HFFc6 (cell line): Measurements from ENCODE around the gene NRGN. TPM values are rescaled to one million over a fixed set of nuclear protein-coding genes. Genes with fewer than 3 reads are reported as not detected.

Experiments used
- DNase-seq: peaks from one replicate; pipeline ENCODE4 v3.0.0-alpha.2; 2018
- H3K27ac Mint-ChIP-seq: 2 replicates; pipeline ENCODE4 v1.8.0; 2020; ENCODE audit warnings: mild to moderate bottlenecking, mixed read lengths
- H3K27me3 Mint-ChIP-seq: 2 replicates; pipeline ENCODE4 v1.8.0; 2021; ENCODE audit warnings: mild to moderate bottlenecking, moderate library complexity, mixed read lengths; ENCODE audit not compliant: insufficient read depth
- H3K36me3 Mint-ChIP-seq: 2 replicates; pipeline ENCODE4 v1.8.0; 2021; ENCODE audit warnings: low read depth, mixed read lengths
- H3K4me1 Mint-ChIP-seq: 2 replicates; pipeline ENCODE4 v1.8.0; 2020; ENCODE audit warnings: low read depth, mixed read lengths
- H3K4me3 Mint-ChIP-seq: 2 replicates; pipeline ENCODE4 v1.8.0; 2020; ENCODE audit warnings: mild to moderate bottlenecking, moderate library complexity, mixed read lengths
- H3K9me3 Mint-ChIP-seq: 2 replicates; pipeline ENCODE4 v1.8.0; 2020; ENCODE audit warnings: mild to moderate bottlenecking, mixed read lengths
- total RNA-seq, 6 experiments: library from RNA; stranded (reverse); fragmentation: NEBNext Ultra II Directional; extraction: Animal tissue kit (Norgen Biotek cat#: 25700); gene quantifications; 2 replicates in 1 of 6; 3 replicates in 5 of 6; pipeline ENCODE4 v1.2.3, GENCODE V29; 2021
- TF ChIP-seq, protein P1 (sequence below): fragments of 200-600 bp; sonication (generic); IDR thresholded peaks from 2 replicates; pipeline ENCODE4 v1.5.0; 2021; ENCODE audit warnings: antibody characterized with exemption, mild to moderate bottlenecking

NRGN gene
- total RNA-seq, 6 experiments from 2014 or later, result 3.8 to 6.5 (median 5.4) TPM

DNA sequence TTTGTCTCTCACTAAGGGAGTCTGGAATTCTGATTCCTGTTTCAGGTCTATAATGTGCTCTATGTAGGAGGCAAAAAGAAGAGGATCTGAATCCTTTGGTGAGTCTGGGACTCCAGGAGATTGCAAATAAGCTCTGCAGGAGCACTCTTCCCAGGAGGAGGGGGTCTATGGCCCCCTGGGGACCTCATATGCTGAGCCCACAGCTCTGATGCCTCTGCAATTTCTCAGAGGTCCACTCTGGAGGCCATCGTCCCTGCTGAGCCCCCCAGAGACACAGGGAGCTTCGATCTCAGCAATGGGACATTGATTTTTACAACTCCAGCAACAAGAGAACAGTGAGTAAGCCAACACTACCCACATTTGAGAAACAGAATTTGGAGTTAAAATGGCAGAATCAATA is 20.2 kb upstream of the NRGN start:
- no peak for DNase-seq
- Mint-ChIP-seq H3K27me3 (peaks cover 63% of the 10 kb centered on the region), H3K27ac (no peak overlapping the region), H3K36me3 (no peaks in the 10 kb centered on the region), H3K4me3 (no peak overlapping the region), H3K9me3 (no peaks in the 10 kb centered on the region), H3K4me1 (peaks cover 14% of the 10 kb centered on the region)
- TF ChIP-seq, protein P1, sequence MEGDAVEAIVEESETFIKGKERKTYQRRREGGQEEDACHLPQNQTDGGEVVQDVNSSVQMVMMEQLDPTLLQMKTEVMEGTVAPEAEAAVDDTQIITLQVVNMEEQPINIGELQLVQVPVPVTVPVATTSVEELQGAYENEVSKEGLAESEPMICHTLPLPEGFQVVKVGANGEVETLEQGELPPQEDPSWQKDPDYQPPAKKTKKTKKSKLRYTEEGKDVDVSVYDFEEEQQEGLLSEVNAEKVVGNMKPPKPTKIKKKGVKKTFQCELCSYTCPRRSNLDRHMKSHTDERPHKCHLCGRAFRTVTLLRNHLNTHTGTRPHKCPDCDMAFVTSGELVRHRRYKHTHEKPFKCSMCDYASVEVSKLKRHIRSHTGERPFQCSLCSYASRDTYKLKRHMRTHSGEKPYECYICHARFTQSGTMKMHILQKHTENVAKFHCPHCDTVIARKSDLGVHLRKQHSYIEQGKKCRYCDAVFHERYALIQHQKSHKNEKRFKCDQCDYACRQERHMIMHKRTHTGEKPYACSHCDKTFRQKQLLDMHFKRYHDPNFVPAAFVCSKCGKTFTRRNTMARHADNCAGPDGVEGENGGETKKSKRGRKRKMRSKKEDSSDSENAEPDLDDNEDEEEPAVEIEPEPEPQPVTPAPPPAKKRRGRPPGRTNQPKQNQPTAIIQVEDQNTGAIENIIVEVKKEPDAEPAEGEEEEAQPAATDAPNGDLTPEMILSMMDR, result no peak

DNA sequence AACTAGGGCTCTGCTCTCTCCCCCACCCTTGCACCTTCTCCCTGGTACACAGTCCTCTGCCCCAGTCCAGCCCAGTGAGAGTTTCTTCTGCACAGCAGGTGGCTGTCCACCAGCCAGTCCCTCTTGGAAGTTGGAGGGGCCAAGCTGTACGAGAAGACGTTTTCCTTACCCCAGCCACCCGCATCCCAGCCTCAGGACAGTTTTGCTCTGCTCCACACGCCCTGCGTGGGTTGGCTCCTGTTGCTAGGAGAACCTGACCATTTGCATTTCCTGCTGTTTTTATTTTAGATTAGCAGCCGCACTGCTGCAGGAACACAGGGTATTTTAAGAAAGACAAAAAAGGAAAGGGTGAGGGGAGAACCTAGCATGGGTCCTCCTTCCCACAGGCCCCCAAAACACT is 17.6 kb upstream of the NRGN start:
- TF ChIP-seq, protein P1, result no peak
- no peak overlapping the region for H3K27ac Mint-ChIP-seq
- peaks cover 58% of the 10 kb centered on the region for H3K27me3 Mint-ChIP-seq
- no peaks in the 10 kb centered on the region for H3K9me3 Mint-ChIP-seq
- no peak overlapping the region for H3K4me3 Mint-ChIP-seq
- no peak for DNase-seq
- peaks cover 25% of the 10 kb centered on the region for H3K4me1 Mint-ChIP-seq
- H3K36me3 Mint-ChIP-seq, result no peaks in the 10 kb centered on the region

- Mint-ChIP-seq H3K27ac (no peak overlapping the region), H3K9me3 (no peaks in the 10 kb centered on the region), H3K4me1 (peaks cover 16% of the 10 kb centered on the region), H3K36me3 (no peaks in the 10 kb centered on the region), H3K4me3 (no peak overlapping the region), H3K27me3 (peaks cover 44% of the 10 kb centered on the region)
- DNase-seq, result no peak
- TF ChIP-seq, protein P1, result no peak
Measured at GRCh38 chr11:124724979-124725718, 14.6 kb upstream of the NRGN start.

GRCh38 chr11:124725719-124726105 is 14.0 kb upstream of the NRGN start:
- H3K27ac Mint-ChIP-seq, result no peak overlapping the region
- no peaks in the 10 kb centered on the region for H3K9me3 Mint-ChIP-seq
- H3K4me3 Mint-ChIP-seq, result peak overlapping the region; percentile 60
- TF ChIP-seq, protein P1, result no peak
- peaks cover 43% of the 10 kb centered on the region for H3K27me3 Mint-ChIP-seq
- DNase-seq, result no peak
- no peaks in the 10 kb centered on the region for H3K36me3 Mint-ChIP-seq
- H3K4me1 Mint-ChIP-seq, result peaks cover 16% of the 10 kb centered on the region

DNA sequence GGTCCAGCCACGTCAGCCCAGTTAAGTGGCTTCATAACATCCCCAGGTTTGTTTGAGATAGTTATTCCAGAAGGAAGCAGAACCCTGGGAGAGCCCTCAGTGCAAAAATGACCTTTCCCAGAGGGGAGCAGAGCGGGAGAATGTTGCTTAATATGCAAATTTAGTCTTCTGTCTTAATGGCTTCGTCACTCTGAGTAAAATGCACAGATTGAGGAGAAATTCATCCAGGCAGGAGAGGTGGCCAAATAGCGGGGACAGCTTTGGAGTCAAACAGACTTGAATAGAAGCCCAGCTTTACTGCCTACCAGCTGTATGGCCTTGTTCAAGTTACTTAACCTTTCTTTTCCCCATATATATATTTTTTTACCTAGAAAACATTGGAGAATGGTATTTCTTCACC is 12.3 kb upstream of the NRGN start:
- Mint-ChIP-seq H3K4me3 (no peak overlapping the region), H3K27ac (no peak overlapping the region), H3K9me3 (no peaks in the 10 kb centered on the region), H3K36me3 (no peaks in the 10 kb centered on the region), H3K4me1 (peaks cover 16% of the 10 kb centered on the region), H3K27me3 (peaks cover 40% of the 10 kb centered on the region)
- DNase-seq, result no peak
- TF ChIP-seq, protein P1, result no peak
